ENCODE results near the gene RNF8.
"Not testable (repeated sequence)": the region's sequence is repeated elsewhere in the genome, so short reads cannot be mapped to it uniquely, and the experiment has no call there.

The RNF8 gene

DNA sequence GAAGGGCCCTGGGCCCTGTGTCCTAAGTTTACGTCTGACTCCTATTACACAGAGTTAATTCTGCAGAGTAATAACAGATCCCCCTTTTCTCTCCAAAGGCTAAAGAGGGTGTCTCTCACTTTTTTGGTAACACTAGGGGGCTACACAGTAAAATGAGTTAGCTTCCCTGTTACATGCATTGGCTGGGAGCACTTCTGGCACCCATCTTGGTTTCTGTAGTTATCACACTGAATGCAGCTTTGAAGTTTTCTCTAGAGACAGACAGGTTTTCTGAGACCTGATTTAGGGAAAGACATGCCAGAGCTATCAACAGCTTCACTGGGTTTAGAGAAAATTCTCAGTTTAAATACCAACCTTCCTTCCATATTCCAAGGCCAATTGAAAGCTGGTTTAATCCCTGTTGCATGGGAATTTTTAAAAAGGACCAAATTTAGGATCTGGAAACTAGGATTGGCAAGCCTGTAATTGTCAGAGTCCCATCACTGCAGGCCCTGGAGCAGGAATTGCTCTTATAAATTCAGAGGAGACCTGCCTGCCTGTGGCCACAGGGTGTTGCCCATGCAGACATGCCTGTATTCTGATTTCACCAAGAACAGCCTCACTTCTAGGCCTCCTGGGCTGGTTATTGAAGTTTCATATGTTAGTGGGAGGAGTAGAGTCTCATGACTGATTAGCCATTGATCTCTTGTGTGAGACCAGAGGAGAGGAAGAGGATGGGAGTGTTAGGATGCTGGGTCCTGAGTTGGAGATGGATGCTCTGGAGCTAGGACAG is 29.4 kb downstream of the RNF8 start:
- no peak overlapping the region for H3K27ac ChIP-seq
- H3K4me3 ChIP-seq: no peak overlapping the region

- H3K4me3 ChIP-seq: no peak overlapping the region
Measured at GRCh38 chr6:37388578-37388977, 34.8 kb downstream of the RNF8 start.

DNA sequence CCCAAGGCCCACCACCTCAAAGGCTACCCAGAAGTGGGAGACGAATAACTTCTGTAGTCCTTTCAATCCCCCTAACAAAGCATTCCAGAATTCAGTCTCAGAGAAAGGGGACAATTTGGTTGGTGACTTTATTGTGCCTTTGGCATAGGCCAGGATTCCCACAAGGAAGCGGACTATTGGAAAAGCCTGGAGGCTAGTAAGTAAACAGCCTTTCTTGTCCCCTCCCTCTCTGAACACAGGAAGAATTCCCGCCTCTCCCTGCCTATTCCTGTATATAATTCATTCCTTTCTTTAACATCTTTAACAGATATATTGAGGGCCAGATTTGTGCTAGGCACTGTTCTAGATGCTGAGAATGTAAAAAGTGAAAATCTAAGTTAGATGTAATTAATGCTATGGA is 36.1 kb downstream of the RNF8 start:
- H3K4me3 ChIP-seq: no peak overlapping the region
- H3K27ac ChIP-seq: no peak overlapping the region

More at GRCh38 chr6:37388578-37388977, 34.8 kb downstream of the RNF8 start:
- no peak overlapping the region for H3K27ac ChIP-seq

DNA sequence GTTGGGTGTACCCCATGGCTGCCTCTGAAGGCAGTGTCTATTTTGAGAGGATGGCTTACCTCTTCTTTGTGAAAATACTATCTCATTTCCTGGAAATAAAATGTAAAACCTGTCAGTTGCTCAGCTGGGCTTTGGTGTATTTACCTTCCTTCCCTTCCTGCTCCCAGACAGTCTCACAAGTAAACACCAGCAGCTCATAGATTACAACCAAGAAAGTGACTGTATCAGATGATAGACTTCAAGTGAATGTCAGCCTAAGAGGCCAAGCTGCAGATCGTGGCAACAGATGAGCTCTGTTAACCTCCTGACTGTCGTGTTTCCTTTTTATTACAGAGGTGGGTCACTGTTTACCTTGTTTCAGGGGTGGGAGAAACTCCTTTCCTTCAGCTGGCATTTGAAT is 37.3 kb downstream of the RNF8 start:
- no peak overlapping the region for H3K27ac ChIP-seq
- no peak overlapping the region for H3K4me3 ChIP-seq

DNA sequence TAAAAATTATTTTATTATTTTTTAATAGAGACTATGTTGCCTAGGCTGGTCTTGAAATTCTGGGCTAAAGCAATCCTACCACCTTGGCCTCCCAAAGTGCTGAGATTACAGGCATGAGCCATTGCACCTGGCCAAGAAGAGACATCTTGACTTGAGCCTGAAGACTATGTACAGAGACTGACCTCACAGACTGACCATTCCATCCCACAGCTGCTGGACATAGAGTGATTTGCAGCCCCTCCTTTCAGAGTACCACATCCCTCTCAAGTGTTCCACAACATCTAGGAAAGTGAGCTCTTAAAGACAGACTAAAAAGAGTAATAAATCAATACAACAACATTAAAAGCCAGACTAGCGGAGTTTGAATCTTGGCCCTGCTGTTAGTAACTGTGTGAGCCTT is 39.0 kb downstream of the RNF8 start:
- Histone ChIP-seq H3K4me3 (no peak overlapping the region), H3K27ac (no peak overlapping the region)

GRCh38 chr6:37393381-37393929 is 39.7 kb downstream of the RNF8 start:
- H3K4me3 ChIP-seq: no peak overlapping the region
- no peak overlapping the region for H3K27ac ChIP-seq

DNA sequence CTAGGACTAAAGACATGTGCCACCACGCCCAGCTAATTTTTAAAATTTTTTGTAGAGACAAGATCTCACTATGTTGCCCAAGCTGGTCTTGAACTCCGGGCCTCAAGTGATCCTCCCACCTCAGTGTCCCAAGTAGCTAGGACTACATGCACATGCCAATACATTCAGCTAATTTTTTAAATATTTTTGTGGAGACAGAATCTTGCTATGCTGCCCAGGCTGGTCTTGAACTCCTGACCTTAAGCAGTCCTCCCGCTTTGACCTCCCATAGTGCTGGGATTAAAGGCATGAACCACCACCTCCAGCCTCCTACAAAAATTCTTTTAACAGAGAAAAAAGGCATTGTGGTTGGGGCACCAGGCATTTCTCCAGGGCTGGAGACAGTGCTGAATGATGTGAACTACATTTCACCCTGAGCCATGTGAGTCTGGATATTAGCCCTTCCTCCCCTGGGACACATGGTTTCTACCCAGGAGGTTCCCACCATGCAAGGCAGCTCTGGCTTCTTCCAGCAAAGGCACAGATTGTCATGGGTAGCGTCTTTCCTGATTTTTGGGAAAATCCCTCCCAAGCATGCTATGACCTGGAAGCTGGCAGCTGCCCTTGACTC is 42.9 kb downstream of the RNF8 start:
- no peak overlapping the region for H3K27ac ChIP-seq

GRCh38 chr6:37399131-37399530 is 45.3 kb downstream of the RNF8 start:
- Histone ChIP-seq H3K27ac (no peak overlapping the region), H3K4me3 (no peak overlapping the region)

More for the DNA sequence above, 42.9 kb downstream of the RNF8 start:
- H3K4me3 ChIP-seq: no peak overlapping the region

GRCh38 chr6:37399795-37400490 is 46.2 kb downstream of the RNF8 start:
- H3K4me3 ChIP-seq: no peak overlapping the region
- H3K27ac ChIP-seq: no peak overlapping the region

GRCh38 chr6:37401658-37402057 is 47.9 kb downstream of the RNF8 start:
- not testable (repeated sequence) for H3K27ac ChIP-seq, H3K4me3 ChIP-seq

DNA sequence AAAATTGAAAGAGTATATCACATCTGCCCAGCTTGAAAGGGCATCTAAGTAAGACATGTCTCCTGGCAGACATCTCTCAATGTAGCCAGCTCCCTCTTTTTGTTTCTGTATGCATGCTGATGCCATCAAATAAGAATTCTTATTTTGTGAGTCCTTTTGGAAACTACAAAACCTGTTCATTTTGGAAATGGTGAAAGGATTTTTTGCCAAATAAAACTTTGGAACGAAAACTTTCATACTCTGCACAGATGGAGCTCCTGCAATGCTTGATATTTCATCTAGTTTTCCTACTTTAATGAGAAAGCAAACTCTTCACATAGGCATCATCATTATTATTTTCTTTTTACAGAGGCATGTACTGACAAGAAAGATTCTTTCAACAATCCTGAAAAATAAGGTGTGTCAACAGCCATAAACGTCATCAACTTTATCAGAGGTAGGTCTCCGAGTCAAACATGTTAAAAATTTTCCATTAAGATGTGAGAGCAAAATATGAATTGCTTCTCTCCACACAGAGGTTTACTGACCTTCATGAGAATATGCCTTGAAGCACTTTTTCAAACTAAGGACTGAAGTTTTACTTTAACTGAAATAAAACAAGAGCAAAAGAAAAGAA is 53.1 kb downstream of the RNF8 start:
- H3K4me3 ChIP-seq: no peak overlapping the region
- H3K27ac ChIP-seq: peak overlapping the region in 4 of 21 experiments; percentile 17 to 82 (median 40)

- no peak overlapping the region for H3K4me3 ChIP-seq
- H3K27ac ChIP-seq: no peak overlapping the region
Measured at GRCh38 chr6:37407948-37408347, 54.2 kb downstream of the RNF8 start.

- no peak overlapping the region for H3K4me3 ChIP-seq
- no peak overlapping the region for H3K27ac ChIP-seq
Measured at GRCh38 chr6:37409501-37409900, 55.7 kb downstream of the RNF8 start.

GRCh38 chr6:37417393-37417792 is 63.6 kb downstream of the RNF8 start:
- no peak overlapping the region for H3K4me3 ChIP-seq
- H3K27ac ChIP-seq: no peak overlapping the region

DNA sequence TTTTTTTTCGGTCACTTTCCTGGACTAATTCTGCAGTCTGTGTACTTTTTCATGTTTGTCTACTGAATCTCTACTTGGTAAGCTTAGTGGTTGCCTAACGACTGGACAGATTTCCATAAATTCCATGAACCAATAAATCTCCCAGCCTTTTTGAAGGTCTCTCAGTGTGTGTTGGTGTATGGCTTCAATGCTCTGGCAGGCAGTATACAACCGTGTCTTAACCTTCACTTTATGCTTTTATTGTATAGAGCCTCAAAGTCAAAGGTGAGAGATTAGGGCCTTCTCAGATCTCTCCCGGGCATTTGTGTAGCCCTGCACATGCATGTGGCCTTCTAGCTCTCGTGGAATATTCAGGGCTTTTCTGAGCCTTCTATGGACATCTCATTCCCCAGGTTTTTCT is 64.9 kb downstream of the RNF8 start:
- no peak overlapping the region for H3K27ac ChIP-seq
- H3K4me3 ChIP-seq: no peak overlapping the region

DNA sequence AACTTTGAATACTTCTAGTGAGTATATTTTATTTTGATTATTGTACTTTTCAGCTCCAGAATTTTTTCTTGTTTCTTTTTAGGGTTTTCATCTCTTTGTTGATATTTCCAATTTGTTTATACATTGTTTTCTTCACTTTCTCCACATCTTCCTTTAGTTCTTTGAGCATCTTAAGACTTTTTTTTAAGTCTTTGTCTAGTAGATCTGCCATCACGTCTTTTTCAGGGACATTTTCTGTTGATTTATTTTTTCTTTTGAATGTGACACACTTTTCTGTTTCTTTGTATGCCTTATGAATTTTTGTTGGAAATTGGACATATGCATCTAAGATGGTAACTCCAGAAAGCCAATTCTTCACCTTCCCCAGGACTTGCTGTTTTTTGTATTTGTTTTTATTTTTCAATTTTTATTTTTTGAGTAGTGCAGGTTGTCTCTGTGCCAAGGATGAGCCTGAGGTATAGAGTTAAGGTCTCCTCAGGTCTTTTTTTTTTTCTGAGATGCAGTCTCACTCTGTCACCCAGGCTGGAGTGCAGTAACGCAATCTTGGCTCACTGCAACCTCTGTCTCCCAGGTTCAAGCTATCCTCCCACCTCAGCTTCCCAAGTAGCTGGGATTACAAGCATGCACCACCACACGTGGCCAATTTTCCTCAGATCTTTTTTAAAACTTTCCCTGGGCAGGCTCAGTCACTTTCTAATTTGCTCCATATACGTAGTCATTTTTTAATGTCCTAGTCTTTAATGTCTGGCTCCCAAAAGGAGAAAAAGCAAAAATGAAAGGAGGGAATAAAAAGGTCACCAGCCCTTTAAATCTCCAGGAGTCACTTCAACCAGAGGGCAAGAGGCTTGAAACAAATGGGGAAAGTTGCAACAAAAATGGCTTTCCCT is 72.5 kb downstream of the RNF8 start:
- Histone ChIP-seq H3K4me3 (no peak overlapping the region), H3K27ac (no peak overlapping the region)

DNA sequence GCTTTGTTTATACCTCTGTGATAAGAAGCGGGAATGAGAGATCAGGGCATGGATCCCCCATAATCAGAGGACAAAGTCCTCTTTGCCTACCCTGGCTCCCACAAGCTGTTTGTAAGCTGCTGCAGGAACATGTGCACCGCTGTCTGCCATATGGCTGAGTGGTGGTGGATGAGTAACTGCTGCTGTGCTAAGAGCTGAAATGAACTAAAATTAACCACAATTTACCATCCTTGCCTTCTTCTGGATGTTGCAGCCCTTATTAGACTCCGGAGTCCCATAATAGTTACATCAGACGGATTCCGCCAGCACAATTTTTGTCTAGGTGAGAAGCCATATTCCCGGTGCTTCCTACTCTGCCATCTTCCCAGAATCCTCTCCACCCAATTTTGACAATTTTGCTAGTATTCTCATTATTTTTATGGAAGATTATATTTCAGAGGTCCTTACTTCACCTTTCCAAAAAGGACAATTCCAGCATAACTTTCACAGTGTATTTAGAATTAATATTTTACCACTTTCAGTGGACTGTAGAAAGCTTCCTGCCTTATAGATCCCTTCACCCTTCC is 73.2 kb downstream of the RNF8 start:
- H3K4me3 ChIP-seq: no peak overlapping the region
- no peak overlapping the region for H3K27ac ChIP-seq

- Histone ChIP-seq H3K27ac (no peak overlapping the region), H3K4me3 (no peak overlapping the region)
Measured at GRCh38 chr6:37429352-37429750, 75.6 kb downstream of the RNF8 start.

- Histone ChIP-seq H3K27ac (peak overlapping the region in 20 of 21 experiments; percentile 75 to 99 (median 94)), H3K4me3 (peak overlapping the region; percentile 60 to 97 (median 88))
Measured at GRCh38 chr6:37432590-37432915, 78.8 kb downstream of the RNF8 start.

All from skin epidermis (tissue), 12 donors.